ENCODE measurements around the gene AVL9.
"Not testable (repeated sequence)": the region's sequence is repeated elsewhere in the genome, so short reads cannot be mapped to it uniquely, and the experiment has no call there.

Gene AVL9

GRCh38 chr7:32591938-32592337 lies 96.6 kb downstream of the AVL9 start:
- no peak for DNase-seq

GRCh38 chr7:32592701-32593100 lies 97.4 kb downstream of the AVL9 start:
- DNase-seq: no peak

GRCh38 chr7:32594965-32595490 lies 99.7 kb downstream of the AVL9 start:
- peak; percentile 72 for DNase-seq

GRCh38 chr7:32601196-32601595 lies 105.9 kb downstream of the AVL9 start:
- DNase-seq: not testable (repeated sequence)

GRCh38 chr7:32602470-32602869 lies 107.2 kb downstream of the AVL9 start:
- no peak for DNase-seq

- DNase-seq: not testable (repeated sequence)
Observed at GRCh38 chr7:32603492-32603891, 108.2 kb downstream of the AVL9 start.

GRCh38 chr7:32604047-32604446 lies 108.8 kb downstream of the AVL9 start:
- DNase-seq: not testable (repeated sequence)

GRCh38 chr7:32605032-32605431 lies 109.7 kb downstream of the AVL9 start:
- DNase-seq: no peak

GRCh38 chr7:32609463-32609862 lies 114.2 kb downstream of the AVL9 start:
- DNase-seq: no peak

GRCh38 chr7:32611201-32612099 lies 116.2 kb downstream of the AVL9 start:
- DNase-seq: peak; percentile 13

GRCh38 chr7:32616625-32617024 lies 121.3 kb downstream of the AVL9 start:
- peak; percentile 83 for DNase-seq

GRCh38 chr7:32618470-32618869 lies 123.2 kb downstream of the AVL9 start:
- no peak for DNase-seq

- no peak for DNase-seq
Observed at GRCh38 chr7:32618987-32619386, 123.7 kb downstream of the AVL9 start.

- not testable (repeated sequence) for DNase-seq
Observed at GRCh38 chr7:32619416-32619815, 124.1 kb downstream of the AVL9 start.

- DNase-seq: no peak
Observed at GRCh38 chr7:32631021-32631420, 135.7 kb downstream of the AVL9 start.

- not testable (repeated sequence) for DNase-seq
Observed at GRCh38 chr7:32631590-32632497, 136.6 kb downstream of the AVL9 start.

- DNase-seq: not testable (repeated sequence)
Observed at GRCh38 chr7:32633446-32633845, 138.2 kb downstream of the AVL9 start.

GRCh38 chr7:32634798-32635393 lies 139.6 kb downstream of the AVL9 start:
- not testable (repeated sequence) for DNase-seq

GRCh38 chr7:32636725-32637462 lies 141.6 kb downstream of the AVL9 start:
- DNase-seq: not testable (repeated sequence)

GRCh38 chr7:32637611-32638010 lies 142.3 kb downstream of the AVL9 start:
- not testable (repeated sequence) for DNase-seq
